NCI-H1048 (cell line): ENCODE measurements around the gene FAM204A.

Experiments used
- DNase-seq: peaks from one replicate; lab custom pipeline; 2025; lab: John Stamatoyannopoulos, UW

FAM204A gene

DNA sequence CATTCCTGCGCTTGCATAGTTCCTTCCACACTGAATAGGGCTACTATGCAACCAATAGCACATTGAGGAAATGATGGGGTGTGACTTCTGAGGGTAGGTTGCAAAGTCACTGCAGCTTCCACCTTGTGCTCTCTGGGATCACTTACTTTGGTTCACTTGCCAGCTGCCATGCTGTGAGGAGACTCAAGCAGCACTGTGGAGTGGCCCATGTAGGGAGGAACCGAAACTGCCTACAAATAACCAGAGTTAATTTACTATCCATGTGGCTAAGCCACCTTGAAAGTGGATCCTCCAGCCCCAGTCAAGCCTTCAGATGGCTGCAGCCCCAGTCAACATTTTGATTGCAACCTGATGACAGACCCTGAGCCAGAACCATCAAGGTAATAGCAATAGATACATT, 64.3 kb downstream of the FAM204A start:
- no peak for DNase-seq

- DNase-seq: no peak
Observed at GRCh38 chr10:118276727-118277126, 65.4 kb downstream of the FAM204A start.

GRCh38 chr10:118276204-118276603, 65.9 kb downstream of the FAM204A start:
- DNase-seq: no peak

DNA sequence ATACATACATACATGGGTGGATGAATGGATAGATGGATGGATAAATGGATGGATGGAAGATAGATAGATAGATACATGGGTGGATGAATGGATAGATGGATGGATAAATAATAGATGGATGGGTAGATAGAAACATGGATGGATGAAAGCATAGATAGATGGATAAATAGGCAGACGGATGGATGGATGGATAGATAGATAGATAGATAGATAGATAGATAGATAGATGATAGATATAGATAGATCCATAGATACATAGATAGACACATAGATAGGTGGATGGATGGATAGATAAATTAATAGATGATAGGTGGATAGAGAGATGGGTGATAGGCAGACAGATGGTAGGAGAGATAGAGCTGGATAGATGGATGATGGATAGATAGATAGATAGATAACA, 68.5 kb downstream of the FAM204A start:
- DNase-seq: no peak

- no peak for DNase-seq
Observed at GRCh38 chr10:118272767-118273166, 69.4 kb downstream of the FAM204A start.

DNA sequence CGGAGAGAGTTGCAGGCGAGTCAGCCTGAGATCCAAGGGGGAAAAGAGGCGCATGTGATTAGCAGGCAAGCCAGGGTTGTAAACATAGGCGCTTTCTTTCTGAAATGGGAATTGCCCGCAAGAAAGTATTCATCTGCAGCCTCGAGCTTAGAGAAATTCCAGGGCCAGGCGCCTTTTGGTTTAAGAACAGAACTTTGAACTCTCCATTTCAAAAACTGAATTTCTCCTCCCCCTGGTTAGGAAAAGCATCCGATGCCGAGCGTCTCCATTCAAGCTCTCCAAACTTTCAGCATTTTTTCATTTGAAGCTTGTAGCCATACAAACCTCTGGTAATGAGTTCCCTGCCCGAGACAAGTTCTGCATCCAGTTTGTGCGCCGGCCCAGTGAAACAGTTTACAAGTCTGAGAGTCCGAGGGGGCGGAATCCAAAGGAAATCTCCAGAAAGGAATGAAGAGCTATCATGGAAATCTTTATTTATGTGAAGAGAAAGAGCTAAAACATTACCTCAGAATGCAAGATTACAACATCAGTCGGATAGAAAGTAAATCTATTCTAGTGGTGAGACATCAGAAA, 69.9 kb downstream of the FAM204A start:
- DNase-seq: no peak

DNA sequence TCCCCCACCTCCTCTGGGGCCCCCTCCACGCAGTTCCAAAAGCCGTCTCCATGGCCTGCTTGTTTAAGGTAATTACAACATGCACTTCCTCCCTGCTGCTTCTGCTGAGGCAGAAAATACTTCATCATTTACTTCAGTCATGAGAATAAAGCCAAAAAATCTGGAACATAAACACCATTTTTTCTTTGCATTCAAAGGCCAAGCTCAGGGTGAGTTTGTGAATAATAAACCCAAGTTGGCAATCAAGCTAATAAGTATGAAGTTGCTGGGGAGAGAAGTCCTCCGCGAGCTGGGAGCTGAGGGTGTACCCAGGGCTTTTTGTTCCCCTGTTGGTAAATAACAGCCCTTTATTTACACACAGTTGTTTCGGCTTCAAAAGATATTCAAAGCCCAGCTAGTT, 70.5 kb downstream of the FAM204A start:
- DNase-seq: no peak

DNA sequence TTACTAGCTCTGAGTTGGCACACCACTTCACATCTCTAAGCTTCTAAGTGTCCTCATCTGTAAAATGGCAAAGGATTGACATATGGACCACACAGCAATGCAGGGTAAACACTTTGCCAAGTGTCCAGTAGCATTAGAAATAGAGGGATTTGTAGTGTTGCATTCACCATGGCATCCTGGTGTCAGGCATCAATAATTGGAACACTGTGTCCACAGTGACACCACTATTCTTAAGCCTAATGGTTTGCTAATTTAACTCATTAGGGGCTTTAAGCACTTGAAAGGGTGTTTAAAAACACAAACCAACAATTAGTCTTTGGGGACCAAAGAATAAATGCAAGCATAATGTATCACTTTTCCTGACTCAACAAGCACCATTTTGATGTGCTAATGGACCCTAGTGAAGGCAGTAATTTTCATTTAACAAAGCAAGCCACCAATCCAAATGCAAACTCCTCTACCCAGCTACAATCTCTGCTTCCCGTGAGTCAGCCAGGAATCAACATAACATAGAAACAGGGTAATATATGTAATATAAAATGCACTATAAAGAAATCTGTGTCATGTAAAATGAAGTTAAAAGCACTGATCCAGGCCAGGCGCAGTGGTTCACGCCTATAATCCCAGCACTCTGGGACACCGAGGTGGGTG, 75.9 kb downstream of the FAM204A start:
- no peak for DNase-seq

DNA sequence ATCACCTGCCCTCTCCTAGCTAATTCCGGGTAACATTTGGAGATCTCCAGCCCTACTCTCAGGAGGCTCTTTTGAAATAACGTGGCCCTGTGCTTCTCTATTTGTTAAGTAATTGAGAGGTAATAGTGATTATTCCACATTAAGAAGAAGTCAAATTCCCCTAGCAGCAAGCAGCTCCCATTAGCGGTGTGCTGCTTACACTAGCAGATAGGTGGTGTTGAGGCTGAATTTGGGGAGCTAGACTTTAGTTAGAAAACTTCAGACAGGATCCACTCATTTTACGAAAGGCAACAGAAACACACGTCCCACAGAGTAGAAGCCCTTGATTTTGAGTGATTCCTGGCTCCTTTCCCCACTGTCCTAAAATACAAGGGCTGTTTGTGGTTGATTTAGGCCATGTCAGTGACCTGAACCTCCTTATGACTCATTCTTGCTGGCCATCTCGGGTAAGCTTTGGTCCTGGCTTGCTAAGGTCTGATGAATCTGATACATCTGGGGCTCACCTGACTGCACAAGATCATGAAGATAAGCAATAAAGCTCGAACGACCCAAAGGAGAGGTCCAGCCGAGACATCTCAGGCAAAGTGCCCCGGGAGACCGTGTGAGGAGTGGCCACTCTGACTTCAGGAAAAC, 77.2 kb downstream of the FAM204A start:
- DNase-seq: no peak

GRCh38 chr10:118264252-118264651, 77.9 kb downstream of the FAM204A start:
- DNase-seq: no peak

GRCh38 chr10:118262538-118262937, 79.6 kb downstream of the FAM204A start:
- no peak for DNase-seq

GRCh38 chr10:118259288-118259906, 82.7 kb downstream of the FAM204A start:
- no peak for DNase-seq

GRCh38 chr10:118258285-118258684, 83.8 kb downstream of the FAM204A start:
- DNase-seq: no peak

- no peak for DNase-seq
Observed at GRCh38 chr10:118256825-118257570, 85.1 kb downstream of the FAM204A start.

- DNase-seq: no peak
Observed at GRCh38 chr10:118256209-118256608, 85.9 kb downstream of the FAM204A start.

DNA sequence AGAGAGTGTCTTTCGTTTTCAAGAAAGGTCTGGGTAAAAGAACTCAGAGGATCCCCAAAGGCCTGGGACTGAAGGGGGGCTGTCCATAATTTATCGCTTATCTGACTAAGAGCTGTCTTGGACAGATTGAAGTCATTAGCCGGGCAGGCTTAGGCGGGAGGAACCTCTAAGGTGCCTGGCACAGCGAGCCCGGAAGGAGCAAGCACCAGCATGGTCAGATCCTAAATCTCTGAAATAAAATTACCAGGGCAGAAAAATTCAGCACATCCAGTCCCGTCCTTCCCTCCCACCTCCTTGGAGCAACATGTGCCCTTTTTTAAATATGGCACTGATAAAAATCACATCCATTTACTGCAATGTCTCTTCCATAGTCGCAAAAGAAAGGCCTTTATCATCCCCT, 86.8 kb downstream of the FAM204A start:
- DNase-seq: no peak

- DNase-seq: no peak
Observed at GRCh38 chr10:118254654-118255053, 87.5 kb downstream of the FAM204A start.

DNA sequence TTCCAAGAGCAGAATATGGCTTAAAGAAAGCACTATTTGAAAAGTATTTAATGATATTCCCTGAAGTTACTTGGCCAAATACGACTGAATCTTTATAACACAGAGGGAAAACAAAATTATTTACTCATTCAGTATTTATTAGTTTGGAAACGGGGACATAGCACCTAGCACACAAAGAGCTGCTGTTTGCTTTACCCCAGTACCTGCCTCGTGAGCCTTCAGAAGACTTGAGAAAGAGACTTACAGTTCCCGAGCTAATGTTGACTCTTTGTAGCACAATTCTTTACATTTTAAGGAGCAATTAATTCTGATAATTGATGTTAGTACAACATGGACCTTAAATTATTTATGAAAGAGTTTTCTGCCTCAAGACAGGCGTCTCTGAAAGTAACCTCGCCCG, 88.7 kb downstream of the FAM204A start:
- DNase-seq: no peak

DNA sequence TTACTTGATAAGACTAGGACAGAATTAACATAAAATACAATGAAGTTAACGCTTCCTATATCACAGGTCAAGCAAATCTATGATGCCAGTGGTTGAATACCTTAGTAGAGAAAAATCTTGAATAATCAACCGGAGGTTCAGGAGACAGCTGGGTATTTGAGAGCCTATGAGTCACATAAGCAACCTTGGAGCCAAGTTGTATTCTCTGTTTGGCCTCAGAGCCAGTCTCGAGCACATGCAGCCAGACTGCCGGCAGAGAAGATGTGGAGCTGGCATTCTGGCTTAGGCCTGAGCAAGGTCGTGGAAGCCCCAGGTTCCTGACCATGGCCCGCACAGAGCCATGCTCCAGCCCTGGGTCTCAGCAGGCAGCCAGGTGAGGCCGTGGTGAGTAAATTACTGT, 90.3 kb downstream of the FAM204A start:
- DNase-seq: no peak

DNA sequence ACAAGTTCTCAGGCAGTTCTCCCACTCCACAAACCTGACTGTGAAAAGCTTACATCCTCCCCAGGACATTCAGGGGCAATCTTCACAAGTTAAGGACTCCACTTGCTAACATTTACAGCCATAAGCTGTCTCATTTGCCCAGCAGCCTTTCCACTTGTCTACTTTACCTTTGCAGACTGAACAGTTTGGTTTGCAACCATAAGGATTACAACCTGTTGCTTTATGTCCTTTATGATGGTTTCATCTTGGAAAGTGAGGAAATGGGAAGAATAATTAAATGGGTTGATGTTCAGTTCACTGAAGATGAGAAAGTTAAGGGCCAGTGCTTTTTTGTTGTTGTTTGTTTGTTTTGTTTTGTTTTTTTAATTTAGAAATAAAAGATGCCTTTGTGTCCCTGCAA, 92.4 kb downstream of the FAM204A start:
- DNase-seq: no peak
